ENCODE measurements around the gene AMPD1.

The AMPD1 gene

DNA sequence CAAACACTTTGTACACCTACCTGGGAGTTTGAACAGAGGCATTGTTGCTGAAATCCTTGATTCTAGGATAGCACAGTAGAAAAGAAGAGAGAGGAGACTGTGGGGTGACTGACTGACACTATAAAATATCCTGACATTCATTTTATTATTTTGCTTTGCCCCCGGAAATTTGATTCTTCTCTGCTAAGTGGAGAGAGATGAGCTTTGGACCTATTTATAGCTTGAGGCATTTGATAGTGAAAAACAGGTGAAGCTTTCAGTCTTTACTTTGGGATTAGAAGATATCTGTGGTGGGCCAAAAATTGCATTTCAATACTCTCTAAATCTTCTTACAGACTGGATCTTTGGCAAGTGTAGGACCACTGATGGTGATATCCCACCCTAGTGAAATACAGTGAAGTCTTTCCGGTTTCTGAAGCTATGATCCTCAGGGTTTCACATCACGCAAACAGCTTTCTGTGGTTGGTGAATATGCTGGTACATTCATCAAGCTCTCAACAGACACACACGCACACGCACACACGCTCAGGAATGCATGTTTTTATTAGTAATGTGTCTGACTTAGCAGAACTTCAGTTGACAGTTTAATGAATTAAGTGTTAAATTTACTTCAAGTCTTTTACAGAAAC, at the start of gene AMPD1:
Gene AMPD1, minus strand, starts transcription at position 117 of the 629 bp plus-strand sequence. Its CDS starts 75 bp downstream, at position 42.
- no peak for DNase-seq
- intact Hi-C loops (cut with DNase I): no loop called here

DNA sequence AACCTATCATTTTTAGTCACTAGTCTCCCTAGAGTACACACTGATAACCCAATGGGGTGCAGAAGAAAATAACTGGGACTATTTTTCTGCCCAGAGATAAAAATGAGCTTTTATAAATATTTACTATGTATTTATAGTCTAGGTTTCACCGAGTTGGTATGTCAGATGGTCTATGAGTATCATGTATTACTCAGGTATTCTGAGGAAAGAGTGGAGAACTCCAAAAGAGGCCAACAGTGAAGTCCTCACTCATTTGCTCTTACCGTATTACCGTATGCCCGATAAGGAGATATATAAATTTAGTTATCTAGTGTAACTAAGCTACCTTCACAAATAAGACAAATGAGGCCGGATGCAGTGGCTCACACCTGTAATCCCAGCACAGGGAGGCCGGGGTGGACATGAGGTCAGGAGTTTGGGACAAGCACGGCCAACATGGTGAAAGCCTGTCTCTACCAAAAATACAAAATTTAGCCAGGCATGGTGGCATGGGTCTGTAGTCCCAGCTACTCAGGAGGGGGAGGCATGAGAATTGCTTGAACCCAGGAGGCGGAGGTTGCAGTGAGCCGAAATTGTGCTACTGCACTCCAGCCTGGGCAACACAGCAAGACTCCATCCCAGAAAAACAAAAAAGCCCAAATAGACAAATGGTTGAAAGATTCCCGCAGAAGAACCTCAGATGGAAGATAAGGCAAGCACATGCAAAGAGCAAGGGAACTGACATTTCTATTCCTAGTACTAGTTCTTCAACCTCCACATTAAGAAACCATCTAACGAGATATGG, 46.8 kb upstream of the AMPD1 start:
- DNase-seq: no peak
- intact Hi-C loops (cut with DNase I): no loop called here

DNA sequence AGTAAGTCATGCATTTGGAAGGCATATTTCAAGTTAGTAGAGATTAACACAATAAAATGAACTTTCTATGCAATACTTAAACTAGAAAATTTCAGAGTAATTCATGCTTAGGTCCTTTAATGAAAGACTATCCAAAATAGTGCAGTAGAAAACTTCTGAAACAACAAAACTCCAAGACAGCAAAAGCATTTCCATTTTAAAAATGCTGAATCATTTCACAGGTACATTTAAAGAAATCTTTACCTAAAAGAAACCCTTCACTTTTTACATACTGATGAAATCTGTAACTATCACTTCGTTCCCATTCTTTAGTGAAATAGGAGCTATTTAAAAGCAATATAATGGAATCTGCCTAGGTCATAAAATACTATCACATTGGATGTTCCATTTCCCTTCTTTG, 45.0 kb upstream of the AMPD1 start:
- no peak for DNase-seq
- intact Hi-C loops (cut with DNase I): no loop called here

- intact Hi-C loops (cut with DNase I): no loop called here
- DNase-seq: no peak
Observed at GRCh38 chr1:114737314-114737849, 42.0 kb upstream of the AMPD1 start.

GRCh38 chr1:114735479-114735878, 40.1 kb upstream of the AMPD1 start:
- DNase-seq: no peak
- intact Hi-C loops (cut with DNase I): no loop called here

DNA sequence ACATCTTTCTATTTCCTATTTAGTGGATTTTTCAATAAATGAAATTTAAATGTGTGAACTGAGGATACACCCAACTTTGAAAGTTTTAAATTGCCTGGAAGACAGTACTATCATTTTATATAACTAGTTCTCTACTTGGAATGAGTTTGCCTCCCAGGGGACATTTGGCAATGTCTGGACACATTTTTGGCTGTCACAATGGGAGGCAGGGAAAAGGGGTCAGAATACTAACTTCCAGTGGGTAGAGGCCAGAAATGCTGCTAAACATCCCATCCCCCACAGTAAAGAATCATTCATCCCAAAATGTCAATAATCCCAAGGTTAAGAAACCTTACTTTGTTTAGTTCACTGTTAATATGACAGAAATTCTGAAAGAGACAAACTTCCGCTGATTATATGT, 34.4 kb upstream of the AMPD1 start:
- no peak for DNase-seq
- intact Hi-C loops (cut with DNase I): no loop called here

- intact Hi-C loops (cut with DNase I): no loop called here
- DNase-seq: no peak
Observed at GRCh38 chr1:114728553-114728952, 33.2 kb upstream of the AMPD1 start.

GRCh38 chr1:114725230-114725629, 29.9 kb upstream of the AMPD1 start:
- intact Hi-C loops (cut with DNase I): no loop called here
- DNase-seq: no peak

DNA sequence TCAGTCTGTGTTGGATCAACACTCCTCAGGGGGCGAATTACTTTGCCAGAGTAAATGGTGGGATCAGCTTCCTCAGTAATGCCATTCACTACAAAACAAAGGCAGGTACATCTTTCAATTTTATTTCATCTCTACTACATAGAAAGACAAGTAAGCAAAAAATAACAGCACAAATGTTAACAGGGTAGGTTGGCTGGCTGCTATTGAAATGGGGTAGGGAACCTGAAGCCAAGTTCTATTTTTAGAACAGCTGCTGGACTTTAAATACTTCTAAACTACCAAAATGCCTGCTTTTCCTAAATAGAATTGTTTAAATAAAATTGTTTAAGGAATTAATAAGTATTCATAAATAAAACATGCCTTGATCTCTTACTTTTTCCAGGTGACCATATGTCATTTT, 28.6 kb upstream of the AMPD1 start:
- DNase-seq: no peak
- intact Hi-C loops (cut with DNase I): no loop called here

GRCh38 chr1:114723457-114723856, 28.1 kb upstream of the AMPD1 start:
- intact Hi-C loops (cut with DNase I): no loop called here
- no peak for DNase-seq

GRCh38 chr1:114720492-114720891, 25.1 kb upstream of the AMPD1 start:
- DNase-seq: no peak
- intact Hi-C loops (cut with DNase I): no loop called here

DNA sequence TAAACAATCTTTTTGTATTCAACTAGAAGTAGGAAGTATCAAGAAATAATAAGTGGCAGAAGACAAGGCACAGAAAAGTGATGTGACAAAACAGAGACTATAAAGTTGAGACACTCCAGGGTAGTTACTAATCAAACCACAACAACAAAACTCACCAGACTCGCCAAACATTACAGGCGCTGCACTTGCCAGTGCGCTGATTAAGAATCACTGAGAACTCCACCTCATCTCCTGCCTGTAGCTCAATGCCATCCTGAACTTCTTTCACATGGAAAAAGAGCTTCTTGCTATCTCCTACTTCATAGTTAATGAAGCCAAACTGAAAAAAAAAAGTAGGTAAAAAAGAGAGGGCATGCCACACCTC, 24.1 kb upstream of the AMPD1 start:
- intact Hi-C loops (cut with DNase I): loop anchor here (10.0 kb wide), 1 partner anchor 65 kb away; the partner anchor contains the start of gene SIKE1
- no peak for DNase-seq

DNA sequence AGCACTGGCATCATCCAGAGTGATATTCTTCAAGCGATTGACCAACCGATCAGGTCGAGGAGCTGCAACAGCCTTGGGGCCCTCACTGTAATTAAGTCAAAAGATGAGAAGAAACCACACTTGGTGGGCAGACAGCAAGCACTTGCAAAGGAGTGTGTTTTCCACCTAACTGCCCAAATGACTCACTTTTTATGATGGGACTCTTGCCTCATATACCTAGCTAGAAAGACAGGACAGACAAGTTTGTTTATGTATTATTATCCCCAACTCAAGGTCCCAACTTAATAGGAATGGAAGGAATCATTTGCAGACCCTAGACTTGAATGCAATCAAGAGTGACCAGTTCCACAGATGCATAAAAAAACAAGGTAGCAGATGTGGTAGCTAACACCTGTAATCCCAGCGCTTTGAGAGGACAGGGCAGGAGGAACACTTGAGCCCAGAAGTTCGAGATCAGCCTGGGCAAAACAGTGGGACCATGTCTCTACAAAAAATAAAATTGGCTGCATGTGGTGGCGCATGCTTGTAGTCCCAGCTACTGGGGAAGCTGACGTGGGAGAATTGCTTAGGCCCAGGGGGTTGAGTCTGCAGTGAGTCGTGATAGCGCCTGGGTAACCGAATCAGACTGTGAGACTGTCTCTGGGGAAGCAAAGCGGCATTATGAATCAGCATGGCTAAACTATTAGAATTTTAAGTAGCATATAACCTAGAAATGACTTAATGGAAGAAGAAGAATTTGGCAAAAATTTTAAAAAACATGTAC, 23.5 kb upstream of the AMPD1 start:
- no peak for DNase-seq
- intact Hi-C loops (cut with DNase I): loop anchor here (10.0 kb wide), 1 partner anchor 66 kb away; the partner anchor contains the start of gene SIKE1

- DNase-seq: peak; percentile 89 to 98 (median 95)
- intact Hi-C loops (cut with DNase I): loop anchor here (10.0 kb wide), 1 partner anchor 68 kb away; the partner anchor contains the start of gene SIKE1
Observed at GRCh38 chr1:114716304-114717170, 21.2 kb upstream of the AMPD1 start, which contains the start of gene NRAS. Gene NRAS (minus strand): TSS chr1:114716771. CDS start chr1:114716160, 611 bp downstream.

DNA sequence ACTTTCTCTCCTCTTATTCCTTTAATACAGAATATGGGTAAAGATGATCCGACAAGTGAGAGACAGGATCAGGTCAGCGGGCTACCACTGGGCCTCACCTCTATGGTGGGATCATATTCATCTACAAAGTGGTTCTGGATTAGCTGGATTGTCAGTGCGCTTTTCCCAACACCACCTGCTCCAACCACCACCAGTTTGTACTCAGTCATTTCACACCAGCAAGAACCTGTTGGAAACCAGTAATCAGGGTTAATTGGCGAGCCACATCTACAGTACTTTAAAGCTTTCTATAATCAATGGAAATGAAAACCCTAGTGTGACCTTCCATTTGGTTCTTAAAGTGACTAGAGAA, 20.6 kb upstream of the AMPD1 start:
- no peak for DNase-seq
- intact Hi-C loops (cut with DNase I): loop anchor here (10.0 kb wide), 1 partner anchor 69 kb away; the partner anchor contains the start of gene SIKE1

DNA sequence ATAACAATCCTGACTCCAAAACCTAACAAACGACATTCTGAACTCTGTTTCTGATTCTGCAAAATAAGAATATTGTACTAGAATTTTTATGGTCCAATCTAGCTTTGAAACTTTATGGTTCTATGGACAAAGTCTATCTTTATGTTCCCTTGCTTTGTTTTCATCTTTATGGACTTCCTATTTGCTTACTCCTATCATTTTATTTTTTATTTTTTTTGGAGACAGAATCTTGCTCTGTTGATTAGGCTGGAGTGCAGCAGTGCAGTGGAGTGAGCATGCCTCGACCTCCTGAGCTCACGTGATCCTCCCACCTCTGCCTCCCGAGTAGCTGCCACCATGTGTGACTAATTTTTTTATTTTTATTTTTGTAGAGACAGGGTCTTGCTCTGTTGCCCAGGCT, 17.6 kb upstream of the AMPD1 start:
- no peak for DNase-seq
- intact Hi-C loops (cut with DNase I): loop anchor here (10.0 kb wide), 1 partner anchor 72 kb away; the partner anchor contains the start of gene SIKE1

- DNase-seq: no peak
- intact Hi-C loops (cut with DNase I): loop anchor here (10.0 kb wide), 1 partner anchor 74 kb away; the partner anchor contains the start of gene SIKE1
Observed at GRCh38 chr1:114710360-114710759, 15.0 kb upstream of the AMPD1 start.

DNA sequence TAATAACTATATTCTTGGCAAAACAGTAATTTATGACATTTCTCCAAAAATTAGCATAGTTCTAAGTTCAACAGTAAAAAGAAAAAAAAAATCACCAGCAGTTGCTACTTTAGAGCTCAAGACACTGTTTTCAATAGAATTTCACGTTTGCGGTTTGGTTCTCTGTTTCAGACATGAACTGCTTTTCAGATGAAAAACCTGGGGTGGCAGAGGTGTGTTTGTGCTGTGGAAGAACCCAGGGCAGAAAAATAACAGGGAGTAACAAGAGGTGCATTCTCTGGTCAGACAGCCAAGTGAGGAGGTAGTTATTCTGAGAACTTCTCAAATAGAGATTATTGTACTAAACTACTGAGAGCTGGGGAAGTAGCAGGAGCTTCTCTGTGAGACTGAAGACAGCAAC, 12.3 kb upstream of the AMPD1 start:
- DNase-seq: no peak
- intact Hi-C loops (cut with DNase I): no loop called here

GRCh38 chr1:114703242-114703641, 7.9 kb upstream of the AMPD1 start:
- DNase-seq: no peak
- intact Hi-C loops (cut with DNase I): no loop called here
